ENCODE results near the gene HRH2.

HRH2 gene

GRCh38 chr5:175696139-175696854 is 38.4 kb downstream of the HRH2 start:
- no peak overlapping the region for H3K4me3 ChIP-seq (replicated peaks in 1 of 2; ENCODE audit: low read depth in 2 of 2, low read length in 2 of 2)
- no peak for TF ChIP-seq CTCF (IDR thresholded peaks at IDR 0.05; ENCODE audit: low read depth, low read length)
- DNase-seq (ENCODE audit: low read depth in 2 of 2): peak in 1 of 2 donors; percentile 37

GRCh38 chr5:175696855-175697198 is 39.0 kb downstream of the HRH2 start:
- DNase-seq (ENCODE audit: low read depth in 2 of 2): no peak
- TF ChIP-seq CTCF (IDR thresholded peaks at IDR 0.05; ENCODE audit: low read depth, low read length): no peak
- H3K4me3 ChIP-seq (replicated peaks in 1 of 2; ENCODE audit: low read depth in 2 of 2, low read length in 2 of 2): no peak overlapping the region

- no peak overlapping the region for H3K4me3 ChIP-seq (replicated peaks in 1 of 2; ENCODE audit: low read depth in 2 of 2, low read length in 2 of 2)
- TF ChIP-seq CTCF (IDR thresholded peaks at IDR 0.05; ENCODE audit: low read depth, low read length): no peak
- DNase-seq (ENCODE audit: low read depth in 2 of 2): no peak
Observed at GRCh38 chr5:175697846-175698245, 40.0 kb downstream of the HRH2 start.

- H3K4me3 ChIP-seq (replicated peaks in 1 of 2; ENCODE audit: low read depth in 2 of 2, low read length in 2 of 2): no peak overlapping the region
- DNase-seq (ENCODE audit: low read depth in 2 of 2): no peak
- no peak for TF ChIP-seq CTCF (IDR thresholded peaks at IDR 0.05; ENCODE audit: low read depth, low read length)
Observed at GRCh38 chr5:175698401-175699115, 40.7 kb downstream of the HRH2 start.

GRCh38 chr5:175700991-175701390 is 43.1 kb downstream of the HRH2 start:
- no peak for TF ChIP-seq CTCF (IDR thresholded peaks at IDR 0.05; ENCODE audit: low read depth, low read length)
- no peak for DNase-seq (ENCODE audit: low read depth in 2 of 2)
- H3K4me3 ChIP-seq (replicated peaks in 1 of 2; ENCODE audit: low read depth in 2 of 2, low read length in 2 of 2): no peak overlapping the region

DNA sequence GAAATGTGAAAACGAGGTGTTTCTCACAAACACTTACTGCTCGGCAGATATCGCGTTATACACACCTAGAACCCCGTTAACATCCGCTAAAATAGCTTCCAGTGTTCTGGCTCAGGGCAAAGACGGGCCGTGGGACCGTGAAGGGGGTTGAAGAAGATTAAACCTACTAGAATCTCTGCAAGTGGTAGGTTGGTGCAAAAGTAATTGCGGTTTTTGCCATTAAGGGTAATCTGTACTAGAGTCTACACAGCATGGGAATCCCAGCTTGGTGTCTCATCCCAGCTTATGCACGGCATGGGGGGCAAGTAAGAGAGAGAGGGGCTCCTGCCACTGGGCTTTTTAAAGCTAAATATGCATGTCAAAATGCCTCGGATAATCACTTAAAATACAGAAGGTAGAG is 43.9 kb downstream of the HRH2 start:
- DNase-seq (ENCODE audit: low read depth in 2 of 2): no peak
- no peak for TF ChIP-seq CTCF (IDR thresholded peaks at IDR 0.05; ENCODE audit: low read depth, low read length)
- no peak overlapping the region for H3K4me3 ChIP-seq (replicated peaks in 1 of 2; ENCODE audit: low read depth in 2 of 2, low read length in 2 of 2)
